ENCODE results near the gene PDE8B.

DNA sequence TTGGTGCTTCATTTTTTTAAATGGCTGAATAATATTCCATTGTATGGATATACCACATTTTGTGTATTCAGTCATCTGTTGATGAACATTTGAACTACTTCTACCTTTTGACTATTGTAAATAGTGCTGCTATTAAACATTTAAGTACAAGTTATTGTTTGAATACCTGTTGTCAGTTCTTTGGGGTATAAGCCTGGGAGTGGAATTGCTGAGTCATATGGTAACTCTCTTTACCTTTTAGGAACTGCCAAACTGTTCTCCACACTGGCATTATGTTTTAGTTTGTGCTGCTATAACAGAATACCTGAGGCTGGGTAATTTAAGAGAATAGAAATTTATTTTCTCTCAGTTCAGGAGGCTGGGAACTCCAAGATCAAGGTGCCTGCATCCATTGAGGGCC, 15.7 kb upstream of the PDE8B start:
- TF ChIP-seq, protein P1, sequence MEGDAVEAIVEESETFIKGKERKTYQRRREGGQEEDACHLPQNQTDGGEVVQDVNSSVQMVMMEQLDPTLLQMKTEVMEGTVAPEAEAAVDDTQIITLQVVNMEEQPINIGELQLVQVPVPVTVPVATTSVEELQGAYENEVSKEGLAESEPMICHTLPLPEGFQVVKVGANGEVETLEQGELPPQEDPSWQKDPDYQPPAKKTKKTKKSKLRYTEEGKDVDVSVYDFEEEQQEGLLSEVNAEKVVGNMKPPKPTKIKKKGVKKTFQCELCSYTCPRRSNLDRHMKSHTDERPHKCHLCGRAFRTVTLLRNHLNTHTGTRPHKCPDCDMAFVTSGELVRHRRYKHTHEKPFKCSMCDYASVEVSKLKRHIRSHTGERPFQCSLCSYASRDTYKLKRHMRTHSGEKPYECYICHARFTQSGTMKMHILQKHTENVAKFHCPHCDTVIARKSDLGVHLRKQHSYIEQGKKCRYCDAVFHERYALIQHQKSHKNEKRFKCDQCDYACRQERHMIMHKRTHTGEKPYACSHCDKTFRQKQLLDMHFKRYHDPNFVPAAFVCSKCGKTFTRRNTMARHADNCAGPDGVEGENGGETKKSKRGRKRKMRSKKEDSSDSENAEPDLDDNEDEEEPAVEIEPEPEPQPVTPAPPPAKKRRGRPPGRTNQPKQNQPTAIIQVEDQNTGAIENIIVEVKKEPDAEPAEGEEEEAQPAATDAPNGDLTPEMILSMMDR (IDR thresholded peaks at IDR 0.05; ENCODE audit: insufficient read depth, low read depth, low read length), result no peak
- no peak for TF ChIP-seq EZH2 (IDR thresholded peaks at IDR 0.05; ENCODE audit: insufficient read depth, low read length)
